NCI-H146 treated with DMSO at 0.1 percent for 48 hours (cell line): Measurements from ENCODE around the gene PLSCR3.

Experiments used
- DNase-seq: peaks from one replicate; lab custom pipeline; 2025; ENCODE audit not compliant: unreplicated experiment; lab: John Stamatoyannopoulos, UW

PLSCR3 gene

DNA sequence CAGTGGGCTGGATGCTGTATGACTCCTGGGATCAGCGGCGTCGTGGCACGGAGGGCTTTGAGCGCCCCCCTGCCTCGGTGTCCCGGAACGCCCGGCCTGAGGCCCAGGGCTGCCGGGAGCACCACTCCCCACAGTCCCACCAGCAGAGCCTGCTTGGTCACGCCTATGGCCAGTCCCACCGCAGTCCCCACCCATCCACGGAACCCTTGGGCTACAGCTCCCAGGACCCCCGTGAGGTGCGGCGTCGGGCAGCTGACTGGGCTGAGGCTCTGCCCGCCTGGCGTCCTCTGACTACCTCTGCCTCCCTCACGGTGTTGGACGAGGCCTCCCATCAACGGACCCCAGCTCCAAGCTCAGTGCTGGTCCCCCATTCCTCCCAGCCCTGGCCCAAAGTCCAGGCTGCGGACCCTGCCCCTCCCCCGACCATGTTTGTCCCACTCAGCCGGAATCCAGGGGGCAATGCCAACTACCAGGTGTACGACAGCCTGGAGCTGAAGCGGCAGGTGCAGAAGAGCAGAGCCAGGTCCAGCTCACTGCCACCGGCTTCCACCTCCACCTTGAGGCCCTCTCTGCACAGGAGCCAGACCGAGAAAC lies 32.7 kb upstream of the PLSCR3 start:
- no peak for DNase-seq

DNA sequence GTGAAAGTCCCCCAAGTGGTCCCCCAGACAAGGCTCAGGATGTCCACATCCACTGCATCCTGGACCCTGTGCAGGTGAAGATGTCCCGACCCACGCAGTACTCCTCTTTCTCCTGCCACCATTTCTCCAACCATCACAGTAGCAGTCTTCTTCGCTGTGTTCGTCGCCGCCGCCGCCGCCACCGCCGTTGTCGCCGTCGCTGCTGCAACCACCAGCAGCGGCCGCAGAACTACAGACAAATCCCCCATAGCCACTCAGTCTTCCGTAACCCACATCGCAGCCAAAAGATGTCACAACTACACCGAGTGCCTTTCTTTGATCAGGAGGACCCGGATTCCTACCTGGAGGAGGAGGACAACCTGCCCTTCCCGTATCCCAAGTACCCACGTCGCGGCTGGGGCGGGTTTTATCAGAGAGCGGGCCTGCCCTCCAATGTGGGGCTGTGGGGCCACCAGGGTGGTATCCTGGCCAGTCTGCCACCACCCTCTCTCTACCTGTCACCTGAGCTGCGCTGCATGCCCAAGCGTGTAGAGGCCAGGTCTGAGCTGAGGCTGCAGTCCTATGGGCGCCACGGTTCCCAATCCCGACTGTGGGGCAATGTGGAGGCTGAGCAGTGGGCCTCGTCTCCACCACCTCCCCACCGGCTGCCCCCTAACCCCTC lies 32.0 kb upstream of the PLSCR3 start:
- DNase-seq, result no peak

DNA sequence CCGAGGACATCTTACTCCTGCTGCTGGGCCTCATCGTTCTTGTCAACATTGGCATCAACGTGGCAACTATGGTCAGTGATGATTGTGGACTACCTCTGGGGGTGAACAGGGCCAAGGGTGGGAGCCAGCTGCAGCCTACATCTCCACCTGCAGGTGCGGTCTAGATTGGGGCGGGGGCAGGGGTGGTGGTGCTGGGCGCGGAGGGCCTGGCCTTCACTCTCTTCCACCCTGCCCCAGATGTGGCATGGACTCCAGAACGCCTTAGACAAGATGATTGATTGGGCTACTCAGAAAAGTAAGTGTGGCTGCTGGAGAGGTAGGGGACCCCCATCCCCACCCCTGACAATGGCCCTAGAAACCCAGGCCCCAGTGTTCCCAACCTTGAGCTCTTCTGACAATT lies 31.4 kb upstream of the PLSCR3 start:
- DNase-seq, result no peak

DNA sequence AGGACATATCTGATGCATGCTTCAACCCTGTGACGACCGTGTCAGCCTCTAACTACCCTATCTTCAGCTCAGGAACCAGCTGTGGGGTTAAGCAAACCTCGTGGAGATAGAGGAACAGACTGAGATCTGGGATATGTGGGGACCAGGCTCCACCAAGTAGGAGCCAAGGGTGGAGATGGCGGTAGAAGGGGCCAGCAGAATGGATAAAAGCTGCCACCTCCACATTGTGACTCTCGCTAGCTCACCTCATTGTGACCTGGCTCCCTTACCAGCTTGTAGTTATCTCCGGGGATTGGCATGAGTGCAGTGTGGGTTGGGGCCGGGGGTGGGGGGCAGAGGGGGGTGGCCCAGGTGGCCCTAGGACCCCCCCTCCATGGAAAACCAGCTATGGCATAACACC lies 31.0 kb upstream of the PLSCR3 start, which contains the start of gene SPEM2:
TSS of gene SPEM2 (plus strand) at position 301 of the 400 bp plus-strand sequence. CDS start at position 374, 73 bp downstream.
- no peak for DNase-seq

DNA sequence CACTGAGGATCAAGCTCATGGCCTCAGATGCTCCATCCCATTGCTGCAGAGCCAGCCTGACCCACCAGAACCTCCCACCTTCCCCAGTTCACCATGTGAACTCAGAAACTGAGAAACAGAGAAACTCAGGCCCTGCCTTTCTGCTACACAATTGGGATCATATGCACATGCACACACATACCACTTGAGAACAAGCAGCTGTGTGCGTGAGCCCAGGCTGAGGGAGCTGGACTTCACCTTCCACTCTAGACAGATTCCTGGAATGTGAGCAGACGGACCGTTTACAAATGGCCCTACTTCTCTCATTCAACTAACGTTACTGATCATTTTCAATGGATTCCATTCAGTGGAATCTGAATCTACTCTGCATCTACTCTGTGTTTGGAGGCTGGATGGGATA lies 29.4 kb upstream of the PLSCR3 start:
- DNase-seq, result no peak

DNA sequence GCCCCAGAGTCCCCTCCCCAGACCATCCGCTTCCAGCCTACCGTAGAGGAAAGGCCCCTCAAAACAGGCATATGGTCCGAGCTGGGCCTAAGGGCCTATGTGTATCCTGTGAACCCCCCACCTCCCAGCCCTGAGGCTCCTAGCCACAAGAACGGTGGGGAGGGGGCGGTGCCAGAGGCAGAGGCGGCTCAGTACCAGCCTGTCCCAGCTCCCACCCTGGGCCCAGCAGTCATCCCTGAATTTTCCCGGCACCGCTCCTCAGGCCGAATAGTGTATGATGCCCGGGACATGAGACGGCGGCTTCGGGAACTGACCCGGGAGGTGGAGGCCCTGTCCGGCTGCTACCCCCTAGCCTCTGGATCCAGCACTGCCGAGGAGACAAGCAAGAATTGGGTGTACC lies 26.9 kb upstream of the PLSCR3 start:
- no peak for DNase-seq

DNA sequence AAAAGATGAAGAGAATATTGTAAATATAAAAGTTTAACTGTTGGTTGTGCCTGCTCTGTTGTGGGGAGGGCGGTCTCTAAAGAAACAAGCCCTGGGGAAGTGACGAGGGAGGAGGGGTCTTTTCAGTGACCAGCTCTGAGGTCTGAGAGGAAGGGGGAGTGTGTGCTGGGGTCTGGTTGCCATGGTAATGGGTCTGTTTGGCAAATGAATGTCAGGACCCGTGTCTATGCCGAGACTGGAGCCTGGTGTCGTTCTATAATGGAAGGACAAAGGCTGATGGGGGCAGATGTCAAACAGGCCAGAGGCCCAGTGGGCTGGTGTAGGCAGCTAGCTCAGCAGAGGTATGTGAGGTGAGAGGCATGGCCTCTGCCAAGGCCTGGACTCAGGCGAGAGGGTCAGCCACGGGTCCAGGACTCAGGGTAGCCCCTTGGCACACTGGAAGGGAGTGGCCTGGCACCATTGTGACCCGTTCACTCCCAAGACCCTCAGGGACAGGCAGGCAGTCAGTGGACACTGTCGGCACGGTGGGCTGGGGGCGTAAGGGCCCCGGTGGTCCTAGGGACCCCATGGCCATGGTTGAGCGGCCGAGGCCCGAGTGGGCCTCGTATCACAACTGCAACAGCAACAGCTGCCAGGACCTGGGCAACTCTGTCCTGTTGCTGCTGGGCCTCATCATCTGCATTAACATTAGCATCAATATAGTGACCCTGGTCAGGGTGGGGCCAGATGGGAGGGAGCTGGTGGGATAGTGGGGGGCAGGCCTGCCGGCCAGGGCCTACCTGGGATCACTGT lies 25.7 kb upstream of the PLSCR3 start, which contains the start of gene SPEM1:
TSS of gene SPEM1 (plus strand) at position 506 of the 792 bp plus-strand sequence. CDS start at position 567, 61 bp downstream.
- DNase-seq, result no peak

DNA sequence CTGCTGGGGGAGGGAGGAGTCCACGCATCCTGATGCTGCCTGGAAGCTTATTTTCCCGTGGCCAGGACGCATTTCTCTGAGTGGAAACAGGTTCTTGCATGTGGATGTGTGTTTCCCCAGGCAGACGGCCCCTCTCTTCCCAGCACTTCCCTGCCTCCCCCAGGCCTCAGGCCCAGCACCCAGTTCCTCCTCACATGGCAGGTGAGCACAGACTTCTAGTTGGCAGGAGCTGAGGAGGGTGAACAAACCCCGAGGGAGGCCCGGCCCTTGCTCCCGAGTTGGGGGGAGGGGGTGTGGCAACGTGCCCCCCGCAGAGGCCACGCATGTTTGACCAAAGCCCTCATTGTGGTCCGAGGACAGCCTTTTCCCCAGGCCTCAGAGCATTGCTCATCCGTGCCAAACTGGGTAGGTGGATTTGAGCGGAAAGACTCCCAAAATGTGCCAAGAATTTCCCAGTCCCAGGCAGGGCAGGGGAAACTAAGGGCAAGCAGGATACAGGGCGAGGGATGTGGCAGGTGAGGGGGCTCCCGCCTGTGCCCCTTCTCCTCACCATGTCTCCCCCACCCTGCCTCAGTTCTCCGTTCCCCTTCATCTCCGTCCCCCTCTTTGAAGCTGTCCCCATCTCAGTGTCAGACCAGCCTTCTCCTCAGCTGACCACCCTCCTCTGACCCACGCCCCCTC lies 24.3 kb upstream of the PLSCR3 start:
- no peak for DNase-seq

DNA sequence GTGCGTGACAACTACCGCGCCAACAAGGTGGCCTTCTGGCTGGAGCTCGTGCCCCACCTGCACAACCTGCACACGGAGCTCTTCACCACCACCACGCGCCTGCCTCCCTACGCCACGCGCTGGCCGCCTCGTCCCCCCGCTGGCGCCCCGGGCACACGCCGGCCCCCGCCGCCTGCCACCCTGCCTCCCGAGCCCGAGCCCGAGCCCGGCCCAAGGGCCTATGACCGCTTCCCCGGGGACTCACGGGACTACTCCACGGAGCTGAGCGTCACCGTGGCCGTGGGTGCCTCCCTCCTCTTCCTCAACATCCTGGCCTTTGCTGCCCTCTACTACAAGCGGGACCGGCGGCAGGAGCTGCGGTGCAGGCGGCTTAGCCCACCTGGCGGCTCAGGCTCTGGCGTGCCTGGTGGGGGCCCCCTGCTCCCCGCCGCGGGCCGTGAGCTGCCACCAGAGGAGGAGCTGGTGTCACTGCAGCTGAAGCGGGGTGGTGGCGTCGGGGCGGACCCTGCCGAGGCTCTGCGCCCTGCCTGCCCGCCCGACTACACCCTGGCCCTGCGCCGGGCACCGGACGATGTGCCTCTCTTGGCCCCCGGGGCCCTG lies 22.8 kb upstream of the PLSCR3 start:
- no peak for DNase-seq

DNA sequence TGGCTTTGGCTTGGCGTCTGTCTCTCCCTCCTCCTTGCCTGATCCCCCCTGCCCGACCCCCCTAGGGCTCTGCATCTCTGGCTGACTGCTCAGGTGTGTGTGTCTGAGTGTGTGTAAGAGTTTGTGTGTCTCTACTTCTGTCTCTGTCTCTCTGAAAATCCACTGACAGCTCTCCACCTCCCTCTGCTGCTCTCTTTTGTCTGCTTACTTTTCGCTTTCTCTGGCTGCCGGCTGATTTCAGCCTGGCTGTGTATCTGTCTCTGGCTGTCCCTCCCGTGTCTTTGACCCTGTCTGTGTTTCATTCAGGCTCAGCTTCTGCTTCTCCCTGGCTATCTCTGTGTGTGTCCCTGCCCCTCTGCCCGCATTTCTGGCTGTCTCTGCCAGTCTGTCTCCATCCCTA lies 22.0 kb upstream of the PLSCR3 start:
- DNase-seq, result no peak

DNA sequence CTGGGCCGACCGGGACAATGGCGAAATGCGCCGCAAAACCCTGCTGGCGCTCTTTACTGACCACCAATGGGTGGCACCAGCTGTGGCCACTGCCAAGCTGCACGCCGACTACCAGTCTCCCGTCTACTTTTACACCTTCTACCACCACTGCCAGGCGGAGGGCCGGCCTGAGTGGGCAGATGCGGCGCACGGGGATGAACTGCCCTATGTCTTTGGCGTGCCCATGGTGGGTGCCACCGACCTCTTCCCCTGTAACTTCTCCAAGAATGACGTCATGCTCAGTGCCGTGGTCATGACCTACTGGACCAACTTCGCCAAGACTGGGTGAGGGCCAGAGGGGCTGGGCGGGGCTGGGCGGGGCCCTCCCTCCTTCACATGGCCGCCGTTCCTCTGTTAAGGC lies 21.5 kb upstream of the PLSCR3 start:
- DNase-seq, result no peak

DNA sequence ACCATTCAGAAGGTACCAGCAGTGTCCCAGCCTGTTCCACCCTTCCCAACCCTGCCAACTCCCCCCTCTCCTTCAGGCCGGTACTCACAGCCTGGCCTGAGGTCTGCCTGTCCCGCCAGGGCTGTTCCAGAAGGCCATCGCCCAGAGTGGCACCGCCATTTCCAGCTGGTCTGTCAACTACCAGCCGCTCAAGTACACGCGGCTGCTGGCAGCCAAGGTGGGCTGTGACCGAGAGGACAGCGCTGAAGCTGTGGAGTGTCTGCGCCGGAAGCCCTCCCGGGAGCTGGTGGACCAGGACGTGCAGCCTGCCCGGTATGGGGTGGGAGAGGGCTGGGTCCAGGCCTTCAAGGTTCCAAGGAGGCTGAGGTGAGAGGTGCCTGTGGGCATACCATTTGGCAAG lies 20.5 kb upstream of the PLSCR3 start:
- DNase-seq, result no peak

DNA sequence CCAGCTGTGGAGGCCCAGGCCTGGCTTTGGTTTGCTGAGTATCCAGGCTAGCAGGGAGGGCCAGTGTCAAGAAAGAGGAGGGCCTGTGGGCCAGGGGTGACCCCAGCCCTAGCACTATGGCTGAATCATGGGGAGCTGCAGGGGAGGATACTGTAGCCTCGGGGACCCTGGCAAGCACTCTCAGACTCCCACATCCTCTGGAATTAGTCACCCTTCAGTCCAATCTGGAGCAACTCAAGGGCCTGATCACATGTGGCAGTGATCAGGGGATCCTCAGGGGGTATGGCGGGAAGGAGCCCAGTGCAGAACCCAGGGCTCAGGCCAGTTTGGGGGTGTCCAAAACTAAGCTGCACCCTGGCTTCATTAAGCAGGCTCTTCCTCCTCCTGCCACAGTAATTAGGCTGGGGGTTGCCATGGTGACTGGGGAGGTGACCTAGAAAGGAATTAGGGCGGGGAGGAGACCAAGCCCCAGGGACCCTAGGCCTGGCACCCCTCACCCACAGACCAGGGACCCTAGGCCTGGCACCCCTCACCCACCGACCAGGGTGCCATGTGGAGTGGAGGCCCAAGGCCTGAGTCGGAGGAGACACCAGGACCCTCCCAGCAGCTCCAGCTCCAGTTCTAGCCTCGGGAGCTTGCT lies 19.1 kb upstream of the PLSCR3 start:
- no peak for DNase-seq

DNA sequence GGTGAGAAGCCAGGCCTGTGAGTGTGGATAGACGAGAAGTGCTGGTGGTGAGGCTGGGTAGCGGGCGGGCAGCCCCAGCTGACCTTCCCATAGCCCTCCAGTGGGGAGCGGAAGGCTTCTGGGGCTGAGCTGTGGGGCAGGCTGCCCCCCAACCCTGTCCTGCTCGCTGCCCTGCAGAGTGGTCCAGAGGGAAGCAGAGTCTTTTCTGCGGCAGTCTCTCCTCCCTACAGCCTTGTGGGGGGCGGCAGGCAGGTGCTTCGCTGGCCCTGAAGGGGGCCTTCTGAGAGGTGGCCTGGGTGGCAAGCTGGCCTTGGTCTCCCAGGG lies 17.1 kb upstream of the PLSCR3 start:
- DNase-seq, result no peak

DNA sequence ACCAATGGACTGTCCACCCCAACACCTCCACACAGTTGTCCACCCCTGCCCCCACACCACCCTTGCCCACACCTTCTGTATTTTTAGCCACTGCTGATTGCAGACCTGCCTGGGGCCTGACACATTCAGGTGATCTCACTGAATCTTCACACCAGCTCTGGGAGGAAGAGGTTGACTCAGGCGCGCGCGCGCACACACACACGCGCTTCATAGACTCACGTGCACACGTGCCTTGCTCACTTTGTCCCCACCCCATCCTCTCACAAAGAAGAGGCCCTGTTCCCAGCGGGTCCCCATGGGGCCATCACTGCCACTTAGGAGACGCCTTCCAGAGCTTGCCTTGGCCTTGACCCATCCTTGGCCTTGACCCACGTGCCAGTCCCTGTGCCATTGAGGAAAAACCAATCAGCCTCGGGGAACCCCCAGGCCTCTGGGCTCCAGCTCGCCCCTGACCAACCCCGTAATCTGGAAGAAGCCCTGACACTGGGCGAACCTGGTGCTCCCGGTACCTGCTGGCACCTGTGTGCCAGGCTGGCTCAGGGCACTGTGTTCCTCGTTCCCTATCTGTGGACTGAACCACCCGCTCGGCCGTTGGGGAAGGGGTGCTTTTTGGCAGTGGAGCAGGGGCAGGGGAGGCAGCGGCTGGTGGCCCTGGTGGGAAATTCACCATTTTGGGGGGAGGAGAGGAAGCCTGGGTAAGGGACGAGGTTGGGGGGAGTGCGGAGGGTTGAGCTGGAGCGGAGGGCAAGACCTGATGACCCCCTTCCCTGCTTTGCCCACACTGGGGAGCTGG lies 16.5 kb upstream of the PLSCR3 start:
- no peak for DNase-seq

DNA sequence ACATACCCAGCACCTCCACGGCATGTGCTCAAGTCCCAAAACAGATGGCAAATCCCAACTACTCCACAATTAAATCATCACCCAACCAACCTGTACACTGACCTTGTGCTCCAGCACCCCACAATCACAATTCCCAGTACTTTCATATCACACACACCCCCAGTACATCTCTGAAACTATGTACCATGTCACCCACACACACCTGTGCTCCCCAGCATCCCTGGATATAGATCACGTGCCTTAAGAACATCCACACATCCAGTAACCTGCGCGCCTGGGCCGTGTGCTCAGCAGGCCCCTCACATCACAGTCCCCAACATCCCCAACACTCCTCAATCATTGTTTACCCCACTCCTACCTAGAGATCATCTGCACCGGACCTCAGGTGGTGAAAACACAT lies 15.4 kb upstream of the PLSCR3 start:
- no peak for DNase-seq

DNA sequence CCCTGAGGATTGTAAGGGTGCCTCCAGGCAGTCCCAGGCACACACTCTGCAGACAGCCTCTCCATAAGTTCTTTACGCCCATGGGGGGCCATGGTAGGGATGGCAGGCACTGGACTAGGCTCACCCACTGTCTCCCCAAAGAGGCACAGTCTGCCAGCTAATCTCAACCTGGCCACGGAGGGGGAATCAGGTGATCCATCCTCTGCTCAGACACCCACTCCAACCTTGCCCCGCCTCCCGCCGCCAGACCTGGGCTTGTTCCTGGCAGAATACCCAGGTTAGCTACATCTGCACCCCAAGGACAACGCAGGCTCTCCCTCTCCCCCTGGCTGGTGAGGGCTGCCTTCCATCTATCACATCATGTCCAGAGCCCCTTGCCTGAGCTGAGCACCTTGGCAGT lies 14.5 kb upstream of the PLSCR3 start:
- no peak for DNase-seq

DNA sequence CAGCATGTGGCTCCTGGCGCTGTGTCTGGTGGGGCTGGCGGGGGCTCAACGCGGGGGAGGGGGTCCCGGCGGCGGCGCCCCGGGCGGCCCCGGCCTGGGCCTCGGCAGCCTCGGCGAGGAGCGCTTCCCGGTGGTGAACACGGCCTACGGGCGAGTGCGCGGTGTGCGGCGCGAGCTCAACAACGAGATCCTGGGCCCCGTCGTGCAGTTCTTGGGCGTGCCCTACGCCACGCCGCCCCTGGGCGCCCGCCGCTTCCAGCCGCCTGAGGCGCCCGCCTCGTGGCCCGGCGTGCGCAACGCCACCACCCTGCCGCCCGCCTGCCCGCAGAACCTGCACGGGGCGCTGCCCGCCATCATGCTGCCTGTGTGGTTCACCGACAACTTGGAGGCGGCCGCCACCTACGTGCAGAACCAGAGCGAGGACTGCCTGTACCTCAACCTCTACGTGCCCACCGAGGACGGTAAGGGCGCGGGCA lies 14.0 kb upstream of the PLSCR3 start:
- DNase-seq, result no peak

DNA sequence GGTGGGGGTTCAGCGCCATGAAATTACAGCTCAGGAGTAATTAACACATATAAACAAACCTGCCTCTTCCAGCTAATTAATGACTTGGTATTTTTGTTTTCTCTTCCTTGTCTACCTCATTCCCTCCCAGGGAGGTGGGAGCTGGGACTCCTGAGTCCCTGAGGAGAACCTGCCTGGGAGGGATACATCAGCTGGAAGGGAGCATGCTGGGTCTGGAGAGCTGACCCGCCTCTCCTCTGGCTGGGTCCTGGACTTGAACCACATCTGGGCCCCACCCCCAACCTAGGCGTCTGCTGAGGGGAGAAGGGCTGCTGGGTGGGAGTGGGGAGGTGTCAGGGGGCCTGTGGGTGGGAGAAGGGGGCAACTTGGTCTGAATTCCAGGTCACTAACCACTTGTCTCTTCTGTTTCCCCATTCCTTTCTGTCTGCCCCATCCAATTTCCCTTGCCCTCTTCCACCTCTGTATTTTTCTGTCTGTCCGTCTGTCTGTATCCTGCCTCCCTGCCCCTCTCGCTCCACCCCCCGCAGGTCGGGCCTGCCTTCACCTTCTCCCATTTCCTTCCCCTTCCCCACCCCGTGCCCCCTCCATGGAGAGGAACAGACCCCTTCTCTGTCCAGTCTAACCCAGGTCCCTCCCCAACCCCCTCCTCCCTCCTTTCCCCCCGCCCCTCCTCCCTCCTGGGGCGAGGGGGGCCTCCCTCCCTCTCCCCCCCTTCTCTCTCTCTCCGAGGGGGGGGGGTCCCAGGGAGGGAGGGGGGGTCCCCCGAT lies 13.3 kb upstream of the PLSCR3 start, which contains the start of gene NLGN2:
TSS of gene NLGN2 (plus strand) at position 361 of the 767 bp plus-strand sequence. CDS start 411 bp downstream, outside the sequence.
- DNase-seq, result no peak
